GM21825 (cell line): Measurements from ENCODE around the gene SLC4A5.
"Not testable (repeated sequence)": the region's sequence is repeated elsewhere in the genome, so short reads cannot be mapped to it uniquely, and the experiment has no call there.

Source experiments
- ATAC-seq: cut with Tn5 transposase; IDR thresholded peaks from one replicate; pipeline ENCODE4 v1.9.1; 2021; ENCODE audit warnings: mild to moderate bottlenecking, moderate library complexity; ENCODE audit not compliant: unreplicated experiment

The SLC4A5 gene

GRCh38 chr2:74366036-74366435, 22.8 kb upstream of the SLC4A5 start:
- no peak for ATAC-seq

GRCh38 chr2:74364533-74365505, 21.6 kb upstream of the SLC4A5 start:
- ATAC-seq: no peak

- no peak for ATAC-seq
Measured at GRCh38 chr2:74361327-74361726, 18.1 kb upstream of the SLC4A5 start.

GRCh38 chr2:74357627-74358026, 14.4 kb upstream of the SLC4A5 start:
- no peak for ATAC-seq

GRCh38 chr2:74349889-74350288, 6.7 kb upstream of the SLC4A5 start:
- ATAC-seq: no peak

- ATAC-seq: no peak
Measured at GRCh38 chr2:74347742-74348141, 4.5 kb upstream of the SLC4A5 start.

GRCh38 chr2:74347303-74347702, 4.1 kb upstream of the SLC4A5 start:
- no peak for ATAC-seq

GRCh38 chr2:74345272-74345943, 2.2 kb upstream of the SLC4A5 start:
- no peak for ATAC-seq

- not testable (repeated sequence) for ATAC-seq
Measured at GRCh38 chr2:74336227-74336626, 7.0 kb downstream of the SLC4A5 start.

- ATAC-seq: no peak
Measured at GRCh38 chr2:74334931-74335333, 8.3 kb downstream of the SLC4A5 start.

- no peak for ATAC-seq
Measured at GRCh38 chr2:74333896-74334586, 9.2 kb downstream of the SLC4A5 start.

- no peak for ATAC-seq
Measured at GRCh38 chr2:74333175-74333574, 10.0 kb downstream of the SLC4A5 start.

GRCh38 chr2:74332550-74333174, 10.6 kb downstream of the SLC4A5 start:
- ATAC-seq: no peak

- ATAC-seq: no peak
Measured at GRCh38 chr2:74328573-74328972, 14.6 kb downstream of the SLC4A5 start.

- ATAC-seq: no peak
Measured at GRCh38 chr2:74328074-74328473, 15.1 kb downstream of the SLC4A5 start.

GRCh38 chr2:74327627-74328026, 15.6 kb downstream of the SLC4A5 start:
- ATAC-seq: no peak

- ATAC-seq: no peak
Measured at GRCh38 chr2:74327199-74327598, 16.0 kb downstream of the SLC4A5 start.

- no peak for ATAC-seq
Measured at GRCh38 chr2:74325815-74326214, 17.4 kb downstream of the SLC4A5 start.

- ATAC-seq: no peak
Measured at GRCh38 chr2:74321737-74322136, 21.5 kb downstream of the SLC4A5 start.

- no peak for ATAC-seq
Measured at GRCh38 chr2:74317701-74318100, 25.5 kb downstream of the SLC4A5 start.
